HepG2 (cell line): ENCODE measurements around the gene MYD88. TPM values are rescaled to one million over a fixed set of nuclear protein-coding genes. Genes with fewer than 3 reads are reported as not detected.

Source experiments
- DPF2 ChIP-seq: sonication (generic); formaldehyde crosslinking; IDR thresholded peaks from 2 replicates; pipeline ENCODE4 v1.4.0; 2020; ENCODE audit warnings: mild to moderate bottlenecking, low read depth, missing genetic modification reagents, borderline replicate concordance
- EP300 ChIP-seq, 3 experiments: sonication (generic) in 1 of 3; formaldehyde crosslinking in 1 of 3; IDR thresholded peaks; 2 replicates each; pipeline versions ENCODE4 v1.5.1 to v1.6.1; 2011 to 2020; ENCODE audit warnings: low read depth in 2 of 3, low read length in 2 of 3, borderline replicate concordance in 1 of 3, improper control_type of control experiment in 1 of 3, mild to moderate bottlenecking in 1 of 3, missing genetic modification reagents in 1 of 3, moderate library complexity in 1 of 3
- FOXA3 ChIP-seq: IDR thresholded peaks from 2 replicates; pipeline ENCODE4 v1.6.1; 2016; ENCODE audit warnings: missing genetic modification reagents, missing compliant biosample characterization
- GRHL1 ChIP-seq: sonication (generic); formaldehyde crosslinking; conservative IDR thresholded peaks from 2 replicates; pipeline ENCODE4 v1.8.0; 2022; ENCODE audit warnings: missing genetic modification reagents
- IRX3 ChIP-seq: sonication (generic); formaldehyde crosslinking; IDR thresholded peaks from 2 replicates; pipeline ENCODE4 v1.8.1; 2023; ENCODE audit warnings: mild to moderate bottlenecking, low read depth, missing genetic modification reagents, borderline replicate concordance
- MBNL3 ChIP-seq: fragments of 250-450 bp; sonication (Bioruptor Pico); conservative IDR thresholded peaks from 2 replicates; pipeline ENCODE4 v1.8.0; 2022; ENCODE audit warnings: mild to moderate bottlenecking, inconsistent platforms
- MZF1 ChIP-seq: sonication (generic); formaldehyde crosslinking; IDR thresholded peaks from 2 replicates; pipeline ENCODE4 v1.8.1; 2023; ENCODE audit warnings: mild to moderate bottlenecking, missing genetic modification reagents, borderline replicate concordance
- PLSCR1 ChIP-seq: sonication (generic); formaldehyde crosslinking; IDR thresholded peaks from 2 replicates; pipeline ENCODE4 v1.5.0; 2020; ENCODE audit warnings: missing genetic modification reagents, mild to moderate bottlenecking, borderline replicate concordance
- REST ChIP-seq, 2 experiments: IDR thresholded peaks; 2 replicates each; pipeline ENCODE4 v1.6.1; 2011 to 2012; ENCODE audit warnings: low read length in 2 of 2, borderline replicate concordance in 1 of 2, low read depth in 1 of 2, mild to moderate bottlenecking in 1 of 2, moderate library complexity in 1 of 2
- RFXAP ChIP-seq: sonication (generic); formaldehyde crosslinking; IDR thresholded peaks from 2 replicates; pipeline ENCODE4 v1.4.0; 2020; ENCODE audit warnings: missing genetic modification reagents, borderline replicate concordance
- THAP11 ChIP-seq: IDR thresholded peaks from 2 replicates; pipeline ENCODE4 v1.6.1; 2016; ENCODE audit warnings: missing biosample characterization, missing genetic modification reagents
- ZNF350 ChIP-seq: sonication (generic); formaldehyde crosslinking; IDR thresholded peaks from 2 replicates; pipeline ENCODE4 v1.4.0; 2020; ENCODE audit warnings: mild to moderate bottlenecking, low read depth, missing genetic modification reagents, borderline replicate concordance
- ZNF460 ChIP-seq: sonication (generic); formaldehyde crosslinking; IDR thresholded peaks from 2 replicates; pipeline ENCODE4 v1.5.1; 2020; ENCODE audit warnings: missing genetic modification reagents, mild to moderate bottlenecking, borderline replicate concordance
- ZNF549 ChIP-seq: sonication (generic); formaldehyde crosslinking; IDR thresholded peaks from 2 replicates; pipeline ENCODE4 v1.5.0; 2020; ENCODE audit warnings: missing genetic modification reagents
- ZNF577 ChIP-seq: sonication (generic); formaldehyde crosslinking; IDR thresholded peaks from 2 replicates; pipeline ENCODE4 v1.4.0; 2020; ENCODE audit warnings: mild to moderate bottlenecking, low read depth, missing genetic modification reagents, borderline replicate concordance
- ZNF737 ChIP-seq: sonication (generic); formaldehyde crosslinking; IDR thresholded peaks from 2 replicates; pipeline ENCODE4 v1.5.0; 2020; ENCODE audit warnings: missing genetic modification reagents, mild to moderate bottlenecking, borderline replicate concordance
- ZNF768 ChIP-seq: sonication (generic); formaldehyde crosslinking; IDR thresholded peaks from 2 replicates; pipeline ENCODE4 v1.4.0; 2020; ENCODE audit warnings: missing genetic modification reagents
- ZSCAN22 ChIP-seq: sonication (generic); formaldehyde crosslinking; IDR thresholded peaks from 2 replicates; pipeline ENCODE4 v1.4.0; 2020; ENCODE audit warnings: mild to moderate bottlenecking, missing genetic modification reagents
- ZZZ3 ChIP-seq: sonication (generic); formaldehyde crosslinking; IDR thresholded peaks from 2 replicates; pipeline ENCODE4 v1.4.0; 2020; ENCODE audit warnings: missing genetic modification reagents, mild to moderate bottlenecking, borderline replicate concordance
- polyA plus RNA-seq, 8 experiments: library from polyadenylated mRNA; depleted of rRNA in 3 of 8; stranded (reverse) in 7 of 8; unstranded in 1 of 8; fragments of >200 nt; fragmentation: Illumina TruSeq in 4 of 8; extraction: Trizol in 4 of 8; gene quantifications; 2 replicates each; pipeline versions ENCODE4 v1.2.1 to v1.2.3, GENCODE V29; 2011 to 2016; ENCODE audit warnings: low read depth in 4 of 8, missing spikeins in 1 of 8, mixed read lengths in 1 of 8; ENCODE audit not compliant: insufficient read depth in 1 of 8
- total RNA-seq, 5 experiments: library from RNA; depleted of rRNA; stranded (reverse); fragments of >200 nt; fragmentation: Illumina TruSeq; extraction: Trizol; gene quantifications; 2 replicates each; pipeline ENCODE4 v1.2.3, GENCODE V29; 2016; ENCODE audit warnings: low read depth in 1 of 5

Gene MYD88
- total and polyA plus RNA-seq, 2 of the 13 experiments (the other 11 are each of a cell fraction or from before 2014, with no cell fraction given), result 7.6 to 32.7 TPM

GRCh38 chr3:38136777-38137614, 1.5 kb upstream of the MYD88 start, which contains the start of gene ACAA1 (continued):
- TF ChIP-seq ZNF350, result 0 out of 2 replicates have a peak, but pooled peaks have one; percentile 18
- TF ChIP-seq DPF2 (CRISPR knock-in tag), result no peak
- TF ChIP-seq FOXA3 (CRISPR knock-in tag), result peak; percentile 19; the same call in 1 of the 2 replicates
- TF ChIP-seq ZZZ3 (CRISPR knock-in tag), result no peak
- TF ChIP-seq THAP11 (CRISPR knock-in tag), result 0 out of 2 replicates have a peak, but pooled peaks have one; percentile 38
- no peak for TF ChIP-seq MBNL3 (CRISPR knock-in tag)
- peak; percentile 29; the same call in 1 of the 2 replicates for TF ChIP-seq ZNF768 (CRISPR knock-in tag)
- TF ChIP-seq PLSCR1 (CRISPR knock-in tag), result no peak
- TF ChIP-seq EP300 (IDR thresholded peaks at IDR 0.05; ENCODE audit: low read depth in 2 of 2, low read length in 2 of 2), result no peak
- TF ChIP-seq EP300 (CRISPR knock-in tag; IDR thresholded peaks at IDR 0.05; ENCODE audit: borderline replicate concordance), result no peak
- TF ChIP-seq ZNF460 (CRISPR knock-in tag), result no peak
- no peak for TF ChIP-seq GRHL1
- TF ChIP-seq IRX3, result no peak
- TF ChIP-seq ZSCAN22 (CRISPR knock-in tag), result no peak
- TF ChIP-seq ZNF549 (CRISPR knock-in tag), result no peak
- TF ChIP-seq REST (IDR thresholded peaks at IDR 0.05; ENCODE audit: borderline replicate concordance in 1 of 2, low read depth in 1 of 2, low read length in 2 of 2), result peak in 1 of 2 experiments; percentile 46; a peak in 1 of 4 replicates
- TF ChIP-seq RFXAP (CRISPR knock-in tag), result no peak
- no peak for TF ChIP-seq ZNF737 (CRISPR knock-in tag)
- no peak for TF ChIP-seq MZF1 (CRISPR knock-in tag)
- TF ChIP-seq ZNF577 (CRISPR knock-in tag), result no peak
